Gastrocnemius medialis (tissue), 4 donors: ENCODE data around the gene YWHAH. TPM values are rescaled to one million over a fixed set of nuclear protein-coding genes. Genes with fewer than 3 reads are reported as not detected.

Experiments used
- ATAC-seq, 2 donors: fragments of 150-250 bp; one replicate each; pipeline ENCODE4 v1.9.1; 2016
- DNase-seq, 2 donors: peaks; one replicate each; pipeline ENCODE4 v3.0.0-alpha.2; 2019
- H3K27ac ChIP-seq, 4 donors: fragments of 200-600 bp; sonication (generic); 1 replicate in 1 of 4; 2 replicates in 3 of 4; pipeline ENCODE4 v1.5.1; 2016 to 2018; ENCODE audit warnings: mild to moderate bottlenecking in 2 of 4, moderate library complexity in 1 of 4
- H3K27me3 ChIP-seq, 3 donors: fragments of 200-600 bp; sonication (generic) in 2 of 3; 1 replicate in 1 of 3; 2 replicates in 2 of 3; pipeline versions ENCODE4 v1.5.1 to v1.6.0; 2016 to 2019; ENCODE audit warnings: mild to moderate bottlenecking in 1 of 3, moderate library complexity in 1 of 3
- H3K36me3 ChIP-seq, 2 donors: fragments of 200-600 bp; sonication (generic) in 1 of 2; one replicate each; pipeline ENCODE4 v1.5.1; 2017 to 2018
- H3K4me1 ChIP-seq, 2 donors: fragments of 200-600 bp; sonication (generic) in 1 of 2; one replicate each; pipeline ENCODE4 v1.5.1; 2016 to 2017; ENCODE audit warnings: mild to moderate bottlenecking in 2 of 2
- H3K4me3 ChIP-seq, 4 donors: fragments of 200-600 bp; sonication (generic) in 3 of 4; 1 replicate in 1 of 4; 2 replicates in 3 of 4; pipeline ENCODE4 v1.5.1; 2016 to 2019; ENCODE audit warnings: mild to moderate bottlenecking in 2 of 4
- H3K9me3 ChIP-seq, 3 donors: fragments of 200-600 bp; sonication (generic) in 2 of 3; 1 replicate in 1 of 3; 2 replicates in 2 of 3; pipeline ENCODE4 v1.5.1; 2016 to 2019
- POLR2A ChIP-seq, 2 donors: fragments of 450-650 bp; IDR thresholded peaks; one replicate each; pipeline ENCODE4 v1.6.1; 2017; ENCODE audit warnings: antibody characterized with exemption in 2 of 2, mild to moderate bottlenecking in 2 of 2, moderate library complexity in 2 of 2
- in situ Hi-C, 4 donors: fragments of 200-750 bp; cut with MboI; loops; one replicate each; pipeline versions ENCODE4 v1.15.0 to v1.8.0; 2017; ENCODE audit warnings: low sequenced_read_pairs in 4 of 4
- intact Hi-C: fragments of 100-400 bp; cut with DNase I; formaldehyde crosslinking; loops from one replicate; pipeline ENCODE4 v1.15.1; 2023; ENCODE audit warnings: low total_unique reads
- total RNA-seq, 4 donors: library from RNA; depleted of rRNA; stranded (reverse); fragments of >200 nt; gene quantifications; one replicate each; pipeline versions ENCODE4 v1.1.0 to v1.2.3, GENCODE V29; 2016
- TF ChIP-seq, protein P1 (sequence below), 5 experiments: fragments of 450-650 bp in 3 of 5; fragments of 200-600 bp in 2 of 5; sonication (generic) in 2 of 5; IDR thresholded peaks in 4 of 5; conservative IDR thresholded peaks in 1 of 5; 1 replicate in 4 of 5; 2 replicates in 1 of 5; pipeline ENCODE4 v1.5.1; 2016 to 2019; ENCODE audit warnings: antibody characterized with exemption in 5 of 5, mild to moderate bottlenecking in 3 of 5, moderate library complexity in 3 of 5

YWHAH gene
- total RNA-seq, 4 donors from 2014 or later = 26.6 to 65.8 (median 45.7) TPM

DNA sequence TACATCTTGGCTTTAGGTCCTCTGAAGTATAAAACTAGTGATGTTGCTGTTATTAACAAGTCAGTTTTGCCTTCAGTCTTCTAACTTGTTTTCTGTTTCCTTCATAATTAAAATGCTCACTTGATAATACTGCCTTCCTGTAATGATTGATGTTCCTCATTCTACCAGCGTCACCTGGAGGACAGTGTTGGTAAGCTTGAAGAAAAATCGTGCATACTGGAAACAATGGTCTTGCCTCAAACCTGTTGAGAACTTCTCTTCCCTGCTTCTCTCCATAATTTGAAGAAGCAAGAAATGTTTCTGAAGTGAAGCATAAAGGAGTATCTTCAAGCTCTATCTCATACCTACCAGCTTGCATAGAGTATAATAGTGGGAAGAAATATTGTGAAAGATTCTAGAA is 3.0 kb downstream of the YWHAH start:
- Histone ChIP-seq H3K9me3 (no peaks in the 10 kb centered on the region), H3K4me1 (peaks cover 17 to 37% of the 10 kb centered on the region in 2 donors), H3K36me3 (peaks cover 0 to 6% of the 10 kb centered on the region in 2 donors), H3K27me3 (no peaks in the 10 kb centered on the region), H3K27ac (peak overlapping the region in 2 of 4 donors; percentile 91 to 97), H3K4me3 (no peak overlapping the region)
- intact Hi-C loops = loop anchor here (10.0 kb wide), 1 partner anchor 282 kb away; the partner anchor contains the start of gene PISD
- TF ChIP-seq, protein P1, sequence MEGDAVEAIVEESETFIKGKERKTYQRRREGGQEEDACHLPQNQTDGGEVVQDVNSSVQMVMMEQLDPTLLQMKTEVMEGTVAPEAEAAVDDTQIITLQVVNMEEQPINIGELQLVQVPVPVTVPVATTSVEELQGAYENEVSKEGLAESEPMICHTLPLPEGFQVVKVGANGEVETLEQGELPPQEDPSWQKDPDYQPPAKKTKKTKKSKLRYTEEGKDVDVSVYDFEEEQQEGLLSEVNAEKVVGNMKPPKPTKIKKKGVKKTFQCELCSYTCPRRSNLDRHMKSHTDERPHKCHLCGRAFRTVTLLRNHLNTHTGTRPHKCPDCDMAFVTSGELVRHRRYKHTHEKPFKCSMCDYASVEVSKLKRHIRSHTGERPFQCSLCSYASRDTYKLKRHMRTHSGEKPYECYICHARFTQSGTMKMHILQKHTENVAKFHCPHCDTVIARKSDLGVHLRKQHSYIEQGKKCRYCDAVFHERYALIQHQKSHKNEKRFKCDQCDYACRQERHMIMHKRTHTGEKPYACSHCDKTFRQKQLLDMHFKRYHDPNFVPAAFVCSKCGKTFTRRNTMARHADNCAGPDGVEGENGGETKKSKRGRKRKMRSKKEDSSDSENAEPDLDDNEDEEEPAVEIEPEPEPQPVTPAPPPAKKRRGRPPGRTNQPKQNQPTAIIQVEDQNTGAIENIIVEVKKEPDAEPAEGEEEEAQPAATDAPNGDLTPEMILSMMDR (IDR thresholded peaks at IDR 0.05 in 4 of 5, conservative IDR thresholded peaks at IDR 0.05 in 1 of 5) = peak in 4 of 5 experiments; percentile 12 to 50 (median 29)
- no peak for TF ChIP-seq POLR2A (IDR thresholded peaks at IDR 0.05)
- ATAC-seq = no peak
- in situ Hi-C loops = loop anchor here in 1 of 4 donors (25.0 kb wide), 1 partner anchor 285 kb away; the partner anchor contains the start of gene PISD
- DNase-seq = no peak

DNA sequence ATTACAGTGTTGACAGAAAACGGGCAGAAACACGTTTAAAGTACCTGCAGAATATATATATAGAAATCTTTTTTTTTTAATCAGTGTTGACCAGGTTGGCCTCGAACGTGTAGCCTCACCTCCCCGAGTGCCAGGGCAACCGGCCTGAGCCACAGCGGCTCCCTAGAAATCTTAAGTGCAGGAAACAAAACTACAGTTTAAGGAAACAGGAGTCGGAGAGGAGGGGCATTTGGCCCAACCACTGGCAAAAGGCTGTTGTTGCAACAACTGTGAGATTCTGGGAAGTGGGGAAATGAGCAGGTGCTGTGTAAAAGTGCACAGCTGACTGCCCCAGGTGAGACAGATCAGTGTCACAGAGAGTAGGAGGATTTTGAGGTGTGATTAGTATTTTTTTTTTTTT is 3.7 kb downstream of the YWHAH start:
- H3K4me3 ChIP-seq = no peak overlapping the region
- H3K36me3 ChIP-seq = peaks cover 0 to 6% of the 10 kb centered on the region in 2 donors
- intact Hi-C loops = loop anchor here (10.0 kb wide), 1 partner anchor 283 kb away; the partner anchor contains the start of gene PISD
- DNase-seq = no peak
- in situ Hi-C loops = loop anchor here in 1 of 4 donors (25.0 kb wide), 1 partner anchor 286 kb away; the partner anchor contains the start of gene PISD
- no peaks in the 10 kb centered on the region for H3K27me3 ChIP-seq
- H3K27ac ChIP-seq = peak overlapping the region in 1 of 4 donors; percentile 97
- no peak for TF ChIP-seq POLR2A (IDR thresholded peaks at IDR 0.05)
- TF ChIP-seq, protein P1 (IDR thresholded peaks at IDR 0.05 in 4 of 5, conservative IDR thresholded peaks at IDR 0.05 in 1 of 5) = no peak
- H3K9me3 ChIP-seq = no peaks in the 10 kb centered on the region
- peaks cover 18 to 43% of the 10 kb centered on the region in 2 donors for H3K4me1 ChIP-seq
- no peak for ATAC-seq

DNA sequence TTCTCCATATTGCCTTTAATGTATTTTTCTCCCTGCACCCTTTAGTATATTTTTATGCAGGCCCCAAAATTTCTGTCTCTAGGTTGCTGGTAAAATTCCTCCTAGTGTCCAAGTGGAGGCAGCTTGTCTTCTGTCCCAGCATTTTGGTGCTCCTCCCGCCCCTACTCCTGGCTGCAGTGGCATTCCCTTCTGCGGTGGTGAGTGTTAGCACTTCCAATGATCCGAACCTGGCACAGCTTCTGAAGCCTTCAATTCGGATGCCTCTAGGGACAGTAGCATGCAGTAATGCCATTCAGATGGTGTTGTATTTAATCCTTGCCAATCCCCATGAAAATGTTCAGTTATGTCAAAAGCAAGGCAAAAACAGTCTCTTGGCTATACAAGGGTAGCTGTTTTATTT is 5.9 kb downstream of the YWHAH start:
- peaks cover 35 to 51% of the 10 kb centered on the region in 2 donors for H3K4me1 ChIP-seq
- ATAC-seq = no peak

DNA sequence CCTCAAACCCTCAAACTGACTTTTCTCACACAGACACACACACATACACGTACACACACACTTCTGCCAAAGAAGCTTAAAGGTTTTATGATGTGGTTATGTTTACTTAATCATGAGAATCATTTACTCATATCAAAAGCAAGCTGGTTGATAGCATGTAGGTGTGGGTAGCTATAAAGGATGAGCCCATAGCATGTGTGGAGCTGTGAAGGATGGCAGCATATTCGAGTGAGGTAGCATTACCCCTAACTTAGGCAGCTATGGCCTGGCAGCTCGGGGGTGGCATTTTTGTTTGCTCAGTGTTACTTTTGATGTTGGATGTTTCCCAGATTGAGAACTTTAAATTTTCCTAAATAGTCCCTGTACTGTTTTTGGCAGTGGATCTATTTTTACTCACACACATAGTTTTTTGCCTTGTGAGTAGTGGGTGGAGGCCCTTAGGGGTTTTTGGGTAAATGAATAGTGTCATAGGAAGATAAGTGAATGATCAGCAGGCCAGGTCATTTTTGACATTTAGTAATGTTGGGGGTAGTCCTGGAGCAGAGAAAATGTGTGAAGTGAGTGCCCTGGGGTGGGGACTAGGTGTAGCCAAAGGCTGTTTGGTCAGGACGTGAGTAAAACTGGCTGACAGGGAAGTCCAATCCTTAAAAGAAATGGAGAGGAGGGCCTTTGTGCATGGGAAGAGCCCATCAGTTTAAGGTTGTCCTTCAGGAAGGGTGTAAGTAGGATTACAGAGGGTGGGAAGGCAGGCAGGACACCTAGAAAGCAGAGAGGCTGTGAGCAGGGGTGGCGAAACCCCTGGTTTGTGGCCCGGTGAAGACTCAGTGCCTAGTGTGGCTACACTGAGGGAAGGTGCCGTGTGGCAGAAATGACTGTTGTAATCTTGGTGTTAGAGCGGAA is 7.1 kb downstream of the YWHAH start:
- H3K9me3 ChIP-seq = no peaks in the 10 kb centered on the region
- intact Hi-C loops = no loop called here
- H3K4me1 ChIP-seq = peaks cover 27 to 40% of the 10 kb centered on the region in 2 donors
- H3K36me3 ChIP-seq = peaks cover 0 to 12% of the 10 kb centered on the region in 2 donors
- in situ Hi-C loops = loop anchor here in 1 of 4 donors (25.0 kb wide), 1 partner anchor 511 kb away; the partner anchor contains the start of genes BPIFC and FBXO7
- no peak for ATAC-seq
- no peak for TF ChIP-seq POLR2A (IDR thresholded peaks at IDR 0.05)
- TF ChIP-seq, protein P1 (IDR thresholded peaks at IDR 0.05 in 4 of 5, conservative IDR thresholded peaks at IDR 0.05 in 1 of 5) = no peak
- no peak for DNase-seq
- no peak overlapping the region for H3K4me3 ChIP-seq
- peak overlapping the region; percentile 76 to 79 (median 78) for H3K27ac ChIP-seq
- H3K27me3 ChIP-seq = no peaks in the 10 kb centered on the region

More for the DNA sequence above, 5.9 kb downstream of the YWHAH start:
- H3K36me3 ChIP-seq = peaks cover 0 to 6% of the 10 kb centered on the region in 2 donors
- H3K9me3 ChIP-seq = no peaks in the 10 kb centered on the region
- no peak overlapping the region for H3K4me3 ChIP-seq
- intact Hi-C loops = no loop called here
- no peak overlapping the region for H3K27ac ChIP-seq
- DNase-seq = no peak
- TF ChIP-seq POLR2A (IDR thresholded peaks at IDR 0.05) = no peak
- H3K27me3 ChIP-seq = no peaks in the 10 kb centered on the region
- in situ Hi-C loops = loop anchor here in 1 of 4 donors (25.0 kb wide), 1 partner anchor 512 kb away; the partner anchor contains the start of genes BPIFC and FBXO7

DNA sequence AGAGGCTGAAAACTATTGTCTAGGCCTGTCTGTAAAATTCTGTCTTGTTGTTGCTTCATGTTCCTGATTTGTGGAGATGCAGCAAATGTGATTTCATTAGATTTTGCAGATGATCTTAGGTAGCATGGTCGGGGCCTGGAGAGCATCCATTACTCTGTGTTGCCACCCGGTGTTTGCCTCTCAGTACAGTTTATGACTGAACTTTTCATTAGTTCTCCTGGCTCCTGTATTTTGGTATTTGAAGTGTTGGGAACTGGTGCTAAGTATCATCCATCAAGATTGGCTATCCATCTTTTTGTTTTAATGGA is 7.7 kb downstream of the YWHAH start:
- peak overlapping the region; percentile 76 to 79 (median 78) for H3K27ac ChIP-seq
- no peaks in the 10 kb centered on the region for H3K27me3 ChIP-seq
- DNase-seq (no peak), ATAC-seq (no peak)
- no peaks in the 10 kb centered on the region for H3K9me3 ChIP-seq
- peaks cover 0 to 18% of the 10 kb centered on the region in 2 donors for H3K36me3 ChIP-seq
- TF ChIP-seq, protein P1 (IDR thresholded peaks at IDR 0.05 in 4 of 5, conservative IDR thresholded peaks at IDR 0.05 in 1 of 5) = no peak
- no peak for TF ChIP-seq POLR2A (IDR thresholded peaks at IDR 0.05)
- H3K4me1 ChIP-seq = peaks cover 27 to 39% of the 10 kb centered on the region in 2 donors
- in situ Hi-C loops = loop anchor here in 1 of 4 donors (25.0 kb wide), 1 partner anchor 510 kb away; the partner anchor contains the start of genes BPIFC and FBXO7
- no peak overlapping the region for H3K4me3 ChIP-seq
- intact Hi-C loops = no loop called here
